Measurements from ENCODE around the gene THBS2.

The THBS2 gene

DNA sequence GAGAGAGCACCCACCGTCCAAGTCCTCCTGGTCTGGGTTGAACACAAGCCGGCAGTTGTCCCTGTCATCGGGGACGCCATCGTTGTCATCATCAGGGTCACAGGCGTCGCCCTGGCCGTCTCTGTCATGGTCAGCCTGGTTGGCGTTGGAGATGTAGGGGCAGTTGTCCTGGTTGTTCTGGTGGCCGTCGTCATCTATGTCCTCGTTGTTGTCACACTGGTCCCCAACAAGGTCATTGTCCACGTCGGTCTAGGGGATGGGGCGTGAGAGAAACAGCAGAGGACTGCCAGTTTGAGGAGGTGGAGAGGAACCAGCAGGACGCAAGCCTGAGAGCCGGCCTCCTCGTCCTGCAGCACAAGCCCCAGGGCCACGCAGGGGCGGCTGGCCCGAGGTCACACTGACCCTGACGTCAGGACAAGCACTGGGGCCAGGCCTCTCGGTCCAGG lies 28.5 kb downstream of the THBS2 start:
- Histone ChIP-seq H3K4me3 (IDR thresholded peaks at IDR 0.05; ENCODE audit: insufficient read depth, low read depth, low read length) (no peak overlapping the region), H3K27me3 (ENCODE audit: insufficient read depth, low read depth) (no peaks in the 10 kb centered on the region), H3K36me3 (ENCODE audit: insufficient read depth) (no peaks in the 10 kb centered on the region), H4K20me1 (ENCODE audit: insufficient read depth) (no peaks in the 10 kb centered on the region), H3K79me2 (ENCODE audit: insufficient read depth, low read depth) (no peaks in the 10 kb centered on the region), H3K27ac (no peak overlapping the region), H3K9ac (no peak overlapping the region), H3K4me2 (no peak overlapping the region), H2AFZ (ENCODE audit: low read depth) (no peak overlapping the region), H3K4me1 (ENCODE audit: low read depth, poor library complexity, severe bottlenecking) (no peaks in the 10 kb centered on the region)
- TF ChIP-seq CTCF (conservative IDR thresholded peaks at IDR 0.05; ENCODE audit: low read depth, low read length) = no peak

GRCh38 chr6:169224716-169225115 lies 28.9 kb downstream of the THBS2 start:
- Histone ChIP-seq H2AFZ (ENCODE audit: low read depth) (no peak overlapping the region), H3K27me3 (ENCODE audit: insufficient read depth, low read depth) (no peaks in the 10 kb centered on the region), H3K9ac (no peak overlapping the region), H3K36me3 (ENCODE audit: insufficient read depth) (no peaks in the 10 kb centered on the region), H4K20me1 (ENCODE audit: insufficient read depth) (no peaks in the 10 kb centered on the region), H3K4me2 (no peak overlapping the region), H3K4me3 (IDR thresholded peaks at IDR 0.05; ENCODE audit: insufficient read depth, low read depth, low read length) (no peak overlapping the region), H3K4me1 (ENCODE audit: low read depth, poor library complexity, severe bottlenecking) (no peaks in the 10 kb centered on the region), H3K27ac (no peak overlapping the region), H3K79me2 (ENCODE audit: insufficient read depth, low read depth) (no peaks in the 10 kb centered on the region)
- TF ChIP-seq CTCF (conservative IDR thresholded peaks at IDR 0.05; ENCODE audit: low read depth, low read length) = no peak

DNA sequence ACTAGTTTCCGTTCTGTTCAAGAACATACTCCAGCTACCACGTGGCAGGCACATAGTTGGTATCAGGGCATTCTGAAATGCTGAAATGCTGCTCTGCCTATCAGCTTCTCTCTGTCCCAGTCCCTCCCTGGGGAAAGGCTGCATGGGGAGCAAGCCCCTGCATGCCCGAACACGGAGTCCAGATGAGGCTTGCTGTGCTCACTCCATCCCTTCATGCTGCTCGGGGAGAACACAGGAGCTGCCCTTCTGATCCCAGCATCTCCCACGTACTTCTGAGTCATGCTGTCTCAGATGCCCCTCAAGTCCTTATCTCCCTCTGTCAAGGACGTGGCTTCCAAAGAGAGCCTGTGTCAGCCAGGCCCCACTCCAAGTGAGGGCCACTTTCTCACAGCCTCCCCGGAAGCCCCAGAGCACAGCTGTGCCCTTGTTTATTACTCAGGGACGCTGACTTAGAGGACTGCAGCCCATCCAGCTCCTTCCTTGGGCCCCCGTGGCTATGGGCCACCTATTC lies 29.4 kb downstream of the THBS2 start:
- H3K4me2 ChIP-seq = no peak overlapping the region
- H3K27ac ChIP-seq = no peak overlapping the region
- no peaks in the 10 kb centered on the region for H3K27me3 ChIP-seq (ENCODE audit: insufficient read depth, low read depth)
- H3K4me3 ChIP-seq (IDR thresholded peaks at IDR 0.05; ENCODE audit: insufficient read depth, low read depth, low read length) = no peak overlapping the region
- H3K9ac ChIP-seq = no peak overlapping the region
- no peaks in the 10 kb centered on the region for H3K36me3 ChIP-seq (ENCODE audit: insufficient read depth)
- H4K20me1 ChIP-seq (ENCODE audit: insufficient read depth) = no peaks in the 10 kb centered on the region
- H3K4me1 ChIP-seq (ENCODE audit: low read depth, poor library complexity, severe bottlenecking) = no peaks in the 10 kb centered on the region
- H3K79me2 ChIP-seq (ENCODE audit: insufficient read depth, low read depth) = no peaks in the 10 kb centered on the region
- no peak for TF ChIP-seq CTCF (conservative IDR thresholded peaks at IDR 0.05; ENCODE audit: low read depth, low read length)
- H2AFZ ChIP-seq (ENCODE audit: low read depth) = no peak overlapping the region

DNA sequence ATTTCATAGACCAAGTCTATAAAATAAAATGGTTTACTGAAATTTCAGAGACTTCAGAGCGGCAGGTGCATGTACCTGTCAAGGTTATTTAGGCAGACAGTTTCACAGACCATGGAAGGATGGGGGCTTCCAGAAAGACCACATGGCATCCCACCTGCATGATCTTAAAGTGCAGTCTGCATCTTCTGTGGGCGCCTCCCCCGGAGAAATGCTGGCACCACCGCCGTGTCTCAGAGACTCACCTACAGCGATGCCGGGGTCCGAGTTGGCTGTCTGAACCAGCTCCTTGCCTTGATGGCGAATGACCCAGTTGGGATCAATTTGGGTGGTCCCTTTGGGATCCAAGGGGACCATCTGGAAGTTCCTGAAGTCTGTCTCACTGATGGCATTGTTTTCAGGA lies 30.6 kb downstream of the THBS2 start:
- H3K79me2 ChIP-seq (ENCODE audit: insufficient read depth, low read depth) = no peaks in the 10 kb centered on the region
- H3K36me3 ChIP-seq (ENCODE audit: insufficient read depth) = no peaks in the 10 kb centered on the region
- no peaks in the 10 kb centered on the region for H4K20me1 ChIP-seq (ENCODE audit: insufficient read depth)
- H3K27me3 ChIP-seq (ENCODE audit: insufficient read depth, low read depth) = no peaks in the 10 kb centered on the region
- TF ChIP-seq CTCF (conservative IDR thresholded peaks at IDR 0.05; ENCODE audit: low read depth, low read length) = no peak
- H3K4me2 ChIP-seq = no peak overlapping the region
- H3K4me3 ChIP-seq (IDR thresholded peaks at IDR 0.05; ENCODE audit: insufficient read depth, low read depth, low read length) = no peak overlapping the region
- no peak overlapping the region for H3K27ac ChIP-seq
- H3K4me1 ChIP-seq (ENCODE audit: low read depth, poor library complexity, severe bottlenecking) = no peaks in the 10 kb centered on the region
- no peak overlapping the region for H2AFZ ChIP-seq (ENCODE audit: low read depth)
- H3K9ac ChIP-seq = no peak overlapping the region
